Measurements from ENCODE around the gene TBC1D1.

Gene TBC1D1

GRCh38 chr4:37948542-37948941, 57.7 kb downstream of the TBC1D1 start:
- H3K4me2 ChIP-seq (ENCODE audit: low read length) = no peak overlapping the region
- H4K91ac ChIP-seq (ENCODE audit: low read depth, low read length) = no peak overlapping the region
- WGBS (ENCODE audit: extremely low coverage, insufficient coverage, insufficient read length) = no CpG with 5 or more reads among the region's 4 CpGs
- no peak overlapping the region for H4K12ac ChIP-seq (ENCODE audit: low read depth, low read length)
- no peak overlapping the region for H2BK5ac ChIP-seq (ENCODE audit: low read depth, low read length, poor library complexity)
- no peaks in the 10 kb centered on the region for H3K79me2 ChIP-seq (ENCODE audit: control insufficient read depth, insufficient read depth, low read length, poor library complexity)
- no peak for DNase-seq
- H3K23ac ChIP-seq (ENCODE audit: low read length) = no peak overlapping the region
- no peak overlapping the region for H2AFZ ChIP-seq (ENCODE audit: insufficient read depth, low read length, poor library complexity)
- no peak overlapping the region for H2BK120ac ChIP-seq (ENCODE audit: insufficient read depth, low read length, poor library complexity)
- H3K14ac ChIP-seq (ENCODE audit: low read length) = no peak overlapping the region
- H2AK5ac ChIP-seq (ENCODE audit: low read length) = no peak overlapping the region
- no peak overlapping the region for H2BK12ac ChIP-seq (ENCODE audit: low read length)
- no peaks in the 10 kb centered on the region for H3K36me3 ChIP-seq (ENCODE audit: control insufficient read depth in 1 of 2, insufficient read depth in 2 of 2, low read length in 2 of 2)
- H3K27me3 ChIP-seq (ENCODE audit: insufficient read depth, low read length) = no peaks in the 10 kb centered on the region
- H3K9ac ChIP-seq (ENCODE audit: low read length) = no peak overlapping the region
- no peak overlapping the region for H4K8ac ChIP-seq (ENCODE audit: low read depth, low read length)
- no peaks in the 10 kb centered on the region for H3K4me1 ChIP-seq (ENCODE audit: control insufficient read depth in 1 of 2, insufficient read depth in 2 of 2, low read length in 2 of 2)
- H3K27ac ChIP-seq (ENCODE audit: low read depth, low read length) = no peak overlapping the region
- H3K18ac ChIP-seq (ENCODE audit: low read length) = no peak overlapping the region
- H3K4me3 ChIP-seq (ENCODE audit: low read depth, low read length) = no peak overlapping the region
- H3K9me3 ChIP-seq (ENCODE audit: insufficient read depth, low read depth, low read length) = no peaks in the 10 kb centered on the region
- no peak overlapping the region for H3K4ac ChIP-seq (ENCODE audit: low read depth, low read length)
- H3K79me1 ChIP-seq (ENCODE audit: low read length) = no peaks in the 10 kb centered on the region

- Histone ChIP-seq H3K9ac (ENCODE audit: low read length) (no peak overlapping the region), H2AFZ (ENCODE audit: insufficient read depth, low read length, poor library complexity) (no peak overlapping the region), H3K36me3 (ENCODE audit: control insufficient read depth in 1 of 2, insufficient read depth in 2 of 2, low read length in 2 of 2) (no peaks in the 10 kb centered on the region), H3K14ac (ENCODE audit: low read length) (no peak overlapping the region), H4K12ac (ENCODE audit: low read depth, low read length) (no peak overlapping the region), H2BK120ac (ENCODE audit: insufficient read depth, low read length, poor library complexity) (no peak overlapping the region), H3K4me2 (ENCODE audit: low read length) (no peak overlapping the region), H3K4ac (ENCODE audit: low read depth, low read length) (no peak overlapping the region), H3K27ac (ENCODE audit: low read depth, low read length) (no peak overlapping the region), H2BK5ac (ENCODE audit: low read depth, low read length, poor library complexity) (no peak overlapping the region), H3K4me3 (ENCODE audit: low read depth, low read length) (no peak overlapping the region), H3K23ac (ENCODE audit: low read length) (no peak overlapping the region), H3K79me2 (ENCODE audit: control insufficient read depth, insufficient read depth, low read length, poor library complexity) (no peaks in the 10 kb centered on the region), H4K91ac (ENCODE audit: low read depth, low read length) (no peak overlapping the region), H3K27me3 (ENCODE audit: insufficient read depth, low read length) (no peaks in the 10 kb centered on the region), H3K4me1 (ENCODE audit: control insufficient read depth in 1 of 2, insufficient read depth in 2 of 2, low read length in 2 of 2) (no peaks in the 10 kb centered on the region), H3K79me1 (ENCODE audit: low read length) (no peaks in the 10 kb centered on the region), H2AK5ac (ENCODE audit: low read length) (no peak overlapping the region), H3K18ac (ENCODE audit: low read length) (no peak overlapping the region), H3K9me3 (ENCODE audit: insufficient read depth, low read depth, low read length) (no peaks in the 10 kb centered on the region), H4K8ac (ENCODE audit: low read depth, low read length) (no peak overlapping the region), H2BK12ac (ENCODE audit: low read length) (no peak overlapping the region)
- no peak for DNase-seq
- no CpG with 5 or more reads among the region's 9 CpGs for WGBS (ENCODE audit: extremely low coverage, insufficient coverage, insufficient read length)
Measured at GRCh38 chr4:37949636-37950426, 58.9 kb downstream of the TBC1D1 start.

GRCh38 chr4:37951461-37952352, 60.8 kb downstream of the TBC1D1 start:
- no peak overlapping the region for H3K4me2 ChIP-seq (ENCODE audit: low read length)
- H3K4me3 ChIP-seq (ENCODE audit: low read depth, low read length) = no peak overlapping the region
- H3K79me1 ChIP-seq (ENCODE audit: low read length) = no peaks in the 10 kb centered on the region
- H4K12ac ChIP-seq (ENCODE audit: low read depth, low read length) = no peak overlapping the region
- no peaks in the 10 kb centered on the region for H3K36me3 ChIP-seq (ENCODE audit: control insufficient read depth in 1 of 2, insufficient read depth in 2 of 2, low read length in 2 of 2)
- H3K14ac ChIP-seq (ENCODE audit: low read length) = no peak overlapping the region
- H2BK5ac ChIP-seq (ENCODE audit: low read depth, low read length, poor library complexity) = no peak overlapping the region
- H2BK12ac ChIP-seq (ENCODE audit: low read length) = no peak overlapping the region
- no peak overlapping the region for H2BK120ac ChIP-seq (ENCODE audit: insufficient read depth, low read length, poor library complexity)
- no peak overlapping the region for H4K91ac ChIP-seq (ENCODE audit: low read depth, low read length)
- no peak for DNase-seq
- H3K27me3 ChIP-seq (ENCODE audit: insufficient read depth, low read length) = no peaks in the 10 kb centered on the region
- no peaks in the 10 kb centered on the region for H3K4me1 ChIP-seq (ENCODE audit: control insufficient read depth in 1 of 2, insufficient read depth in 2 of 2, low read length in 2 of 2)
- H3K9ac ChIP-seq (ENCODE audit: low read length) = no peak overlapping the region
- H3K18ac ChIP-seq (ENCODE audit: low read length) = no peak overlapping the region
- H2AFZ ChIP-seq (ENCODE audit: insufficient read depth, low read length, poor library complexity) = no peak overlapping the region
- no peak overlapping the region for H3K4ac ChIP-seq (ENCODE audit: low read depth, low read length)
- no peak overlapping the region for H4K8ac ChIP-seq (ENCODE audit: low read depth, low read length)
- no peaks in the 10 kb centered on the region for H3K9me3 ChIP-seq (ENCODE audit: insufficient read depth, low read depth, low read length)
- no CpG with 5 or more reads among the region's 10 CpGs for WGBS (ENCODE audit: extremely low coverage, insufficient coverage, insufficient read length)
- H3K79me2 ChIP-seq (ENCODE audit: control insufficient read depth, insufficient read depth, low read length, poor library complexity) = no peaks in the 10 kb centered on the region
- no peak overlapping the region for H3K23ac ChIP-seq (ENCODE audit: low read length)
- no peak overlapping the region for H2AK5ac ChIP-seq (ENCODE audit: low read length)
- no peak overlapping the region for H3K27ac ChIP-seq (ENCODE audit: low read depth, low read length)

GRCh38 chr4:37953156-37953555, 62.3 kb downstream of the TBC1D1 start:
- H3K36me3 ChIP-seq (ENCODE audit: control insufficient read depth in 1 of 2, insufficient read depth in 2 of 2, low read length in 2 of 2) = no peaks in the 10 kb centered on the region
- H3K9me3 ChIP-seq (ENCODE audit: insufficient read depth, low read depth, low read length) = no peaks in the 10 kb centered on the region
- no peak overlapping the region for H4K12ac ChIP-seq (ENCODE audit: low read depth, low read length)
- no peak overlapping the region for H2AFZ ChIP-seq (ENCODE audit: insufficient read depth, low read length, poor library complexity)
- H4K8ac ChIP-seq (ENCODE audit: low read depth, low read length) = no peak overlapping the region
- no peak overlapping the region for H2BK120ac ChIP-seq (ENCODE audit: insufficient read depth, low read length, poor library complexity)
- no peak overlapping the region for H3K4ac ChIP-seq (ENCODE audit: low read depth, low read length)
- no peaks in the 10 kb centered on the region for H3K27me3 ChIP-seq (ENCODE audit: insufficient read depth, low read length)
- no peak overlapping the region for H4K91ac ChIP-seq (ENCODE audit: low read depth, low read length)
- no peaks in the 10 kb centered on the region for H3K79me1 ChIP-seq (ENCODE audit: low read length)
- H2BK5ac ChIP-seq (ENCODE audit: low read depth, low read length, poor library complexity) = no peak overlapping the region
- H3K14ac ChIP-seq (ENCODE audit: low read length) = no peak overlapping the region
- H3K18ac ChIP-seq (ENCODE audit: low read length) = no peak overlapping the region
- H3K4me2 ChIP-seq (ENCODE audit: low read length) = no peak overlapping the region
- no peak overlapping the region for H2BK12ac ChIP-seq (ENCODE audit: low read length)
- no peak overlapping the region for H2AK5ac ChIP-seq (ENCODE audit: low read length)
- no peak for DNase-seq
- no peaks in the 10 kb centered on the region for H3K4me1 ChIP-seq (ENCODE audit: control insufficient read depth in 1 of 2, insufficient read depth in 2 of 2, low read length in 2 of 2)
- no peak overlapping the region for H3K9ac ChIP-seq (ENCODE audit: low read length)
- H3K23ac ChIP-seq (ENCODE audit: low read length) = no peak overlapping the region
- H3K4me3 ChIP-seq (ENCODE audit: low read depth, low read length) = no peak overlapping the region
- no peaks in the 10 kb centered on the region for H3K79me2 ChIP-seq (ENCODE audit: control insufficient read depth, insufficient read depth, low read length, poor library complexity)
- H3K27ac ChIP-seq (ENCODE audit: low read depth, low read length) = no peak overlapping the region
- WGBS (ENCODE audit: extremely low coverage, insufficient coverage, insufficient read length) = no CpG with 5 or more reads among the region's 1 CpG

All from trophoblast cell (in vitro differentiated cells and primary cell).